Measurements from ENCODE around the gene NBAS.
A peak's percentile ranks its signal among the peaks of the same experiment; 100 is the strongest.

NBAS gene

GRCh38 chr2:15187702-15188101 is 373.4 kb downstream of the NBAS start:
- DNase-seq = no peak

- no peak for DNase-seq
Observed at GRCh38 chr2:15186118-15186517, 375.0 kb downstream of the NBAS start.

- no peak for DNase-seq
Observed at GRCh38 chr2:15184491-15184890, 376.6 kb downstream of the NBAS start.

- no peak for DNase-seq
Observed at GRCh38 chr2:15182275-15182674, 378.9 kb downstream of the NBAS start.

- no peak for DNase-seq
Observed at GRCh38 chr2:15181092-15181745, 379.9 kb downstream of the NBAS start.

- no peak for DNase-seq
Observed at GRCh38 chr2:15180379-15180778, 380.8 kb downstream of the NBAS start.

- no peak for DNase-seq
Observed at GRCh38 chr2:15178946-15179345, 382.2 kb downstream of the NBAS start.

GRCh38 chr2:15177103-15177502 is 384.0 kb downstream of the NBAS start:
- no peak for DNase-seq

- no peak for DNase-seq
Observed at GRCh38 chr2:15176604-15177003, 384.5 kb downstream of the NBAS start.

- no peak for DNase-seq
Observed at GRCh38 chr2:15174567-15174966, 386.6 kb downstream of the NBAS start.

GRCh38 chr2:15173501-15173900 is 387.6 kb downstream of the NBAS start:
- no peak for DNase-seq

GRCh38 chr2:15172825-15173224 is 388.3 kb downstream of the NBAS start:
- DNase-seq = no peak

- DNase-seq = no peak
Observed at GRCh38 chr2:15170070-15170775, 390.9 kb downstream of the NBAS start.

GRCh38 chr2:15169326-15170069 is 391.6 kb downstream of the NBAS start:
- DNase-seq = no peak

GRCh38 chr2:15168116-15168515 is 393.0 kb downstream of the NBAS start:
- no peak for DNase-seq

- DNase-seq = no peak
Observed at GRCh38 chr2:15166878-15167277, 394.3 kb downstream of the NBAS start.

- DNase-seq = no peak
Observed at GRCh38 chr2:15163326-15163725, 397.8 kb downstream of the NBAS start.

GRCh38 chr2:15162620-15163019 is 398.5 kb downstream of the NBAS start:
- no peak for DNase-seq

GRCh38 chr2:15160201-15160991 is 400.7 kb downstream of the NBAS start:
- peak in 1 of 2 experiments; percentile 25 for DNase-seq

GRCh38 chr2:15159751-15160177 is 401.4 kb downstream of the NBAS start:
- DNase-seq = peak; percentile 41 to 82

- DNase-seq = no peak
Observed at GRCh38 chr2:15159206-15159605, 401.9 kb downstream of the NBAS start.

- DNase-seq = no peak
Observed at GRCh38 chr2:15158532-15158931, 402.6 kb downstream of the NBAS start.

GRCh38 chr2:15158100-15158499 is 403.0 kb downstream of the NBAS start:
- DNase-seq = peak in 1 of 2 experiments; percentile 56

All from NCI-H524 (cell line).